HG02588 (cell line): ENCODE data around the gene NOTO.

ENCODE experiments used
- ATAC-seq: cut with Tn5 transposase; IDR thresholded peaks from one replicate; pipeline ENCODE4 v1.9.1; 2021; ENCODE audit warnings: mild to moderate bottlenecking, moderate library complexity; ENCODE audit not compliant: unreplicated experiment

Gene NOTO

GRCh38 chr2:73233154-73233931, 31.0 kb downstream of the NOTO start, which contains the start of gene PRADC1:
Gene PRADC1 (minus strand): TSS chr2:73233239. CDS start chr2:73233160, 79 bp downstream.
- ATAC-seq: peak; percentile 91

GRCh38 chr2:73233932-73234832, 31.8 kb downstream of the NOTO start, which contains the start of gene CCT7:
Gene CCT7 (plus strand): TSS chr2:73234308. CDS start chr2:73234379, 71 bp downstream.
- ATAC-seq: peak; percentile 53

DNA sequence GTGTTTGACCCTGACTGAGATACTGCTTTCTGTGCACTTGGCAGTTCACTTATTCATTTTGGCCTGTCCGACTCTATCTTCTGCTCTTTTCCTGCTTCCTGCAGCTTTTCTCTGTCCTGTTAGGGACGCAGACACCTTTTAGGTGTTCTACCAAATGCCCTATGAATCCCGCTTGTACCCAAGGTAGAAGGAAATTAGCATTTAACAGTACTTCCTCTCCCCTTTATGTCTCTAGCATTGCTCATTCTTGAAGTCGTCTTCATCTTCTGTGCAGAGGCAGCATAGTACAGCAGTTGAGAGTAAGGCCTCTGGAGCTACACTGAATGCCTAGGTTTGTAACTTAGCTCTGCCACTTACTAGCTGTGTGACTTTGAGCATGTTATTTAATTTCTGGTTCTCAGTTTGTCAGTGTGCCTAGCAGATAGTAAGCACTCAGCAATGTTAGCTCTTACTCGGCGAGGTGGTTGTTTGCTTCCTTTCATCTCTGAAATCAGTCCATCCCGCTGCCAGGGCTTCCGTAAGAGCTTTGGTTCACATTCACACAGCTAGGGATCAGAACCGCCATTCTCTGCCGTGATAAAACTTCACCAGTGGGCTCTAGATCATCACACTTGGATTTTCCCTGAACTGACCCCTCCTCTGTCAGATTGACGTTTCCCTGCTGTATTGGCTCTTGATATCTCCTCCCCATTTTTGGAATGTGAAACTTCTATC, 33.1 kb downstream of the NOTO start:
- ATAC-seq: no peak

DNA sequence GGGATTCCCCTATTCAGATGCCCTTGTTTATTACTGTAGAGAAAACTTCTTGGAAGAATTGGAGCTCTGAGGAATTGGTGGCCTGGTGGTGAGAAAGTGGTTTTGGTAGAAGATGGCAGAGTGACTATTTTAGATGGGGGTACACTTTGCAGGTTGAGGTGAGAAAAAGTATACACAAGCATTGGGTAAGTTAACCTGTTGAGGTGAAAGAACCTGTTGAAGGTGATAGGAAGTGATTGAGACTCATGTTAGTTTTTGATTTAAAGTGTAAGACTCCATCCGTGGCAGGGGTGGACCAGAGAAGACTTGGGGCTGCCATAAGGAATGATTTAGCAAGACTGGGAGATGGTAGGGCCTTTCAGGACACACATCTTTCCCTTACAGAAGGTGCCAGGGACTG, 34.8 kb downstream of the NOTO start:
- ATAC-seq: no peak

DNA sequence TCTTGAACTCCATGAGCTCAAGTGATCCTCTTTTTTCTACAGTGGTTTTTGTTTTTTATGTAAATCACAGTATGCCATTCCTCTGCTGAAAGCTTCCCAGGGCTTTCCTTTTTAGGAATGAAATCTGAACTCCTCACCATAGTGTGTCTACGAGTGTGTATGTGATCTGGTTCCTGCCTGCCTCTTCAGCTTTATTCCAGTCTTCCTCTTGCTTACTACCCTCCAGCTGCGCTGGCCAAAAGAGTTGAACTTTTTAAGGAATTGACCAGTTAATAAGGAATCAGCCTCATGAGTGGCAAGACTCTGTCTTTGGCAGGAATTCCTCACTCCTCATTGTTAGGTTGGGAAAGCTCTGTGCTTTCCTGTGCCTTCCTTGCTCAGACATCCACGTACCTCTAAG, 35.8 kb downstream of the NOTO start:
- ATAC-seq: no peak

DNA sequence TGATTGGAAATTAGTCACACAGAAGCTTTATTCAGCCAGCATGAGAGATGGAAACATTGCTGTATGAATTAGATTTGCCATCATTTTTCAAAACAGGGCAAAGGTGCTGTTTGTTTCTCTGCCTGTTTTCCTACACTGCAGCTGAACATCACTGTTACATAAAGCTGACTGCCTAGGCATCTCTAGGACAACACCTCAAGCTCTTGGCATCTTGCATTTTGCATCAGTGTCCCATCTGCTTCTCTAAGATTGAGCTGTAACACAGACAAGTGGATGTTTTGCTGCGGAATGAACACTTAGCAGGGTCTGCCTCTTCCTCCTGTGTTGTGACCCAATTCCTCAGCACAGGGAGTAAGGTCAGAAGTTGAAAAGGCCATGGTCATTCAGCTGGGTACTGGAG, 36.6 kb downstream of the NOTO start:
- no peak for ATAC-seq

- ATAC-seq: no peak
Measured at GRCh38 chr2:73239776-73240175, 37.4 kb downstream of the NOTO start.

DNA sequence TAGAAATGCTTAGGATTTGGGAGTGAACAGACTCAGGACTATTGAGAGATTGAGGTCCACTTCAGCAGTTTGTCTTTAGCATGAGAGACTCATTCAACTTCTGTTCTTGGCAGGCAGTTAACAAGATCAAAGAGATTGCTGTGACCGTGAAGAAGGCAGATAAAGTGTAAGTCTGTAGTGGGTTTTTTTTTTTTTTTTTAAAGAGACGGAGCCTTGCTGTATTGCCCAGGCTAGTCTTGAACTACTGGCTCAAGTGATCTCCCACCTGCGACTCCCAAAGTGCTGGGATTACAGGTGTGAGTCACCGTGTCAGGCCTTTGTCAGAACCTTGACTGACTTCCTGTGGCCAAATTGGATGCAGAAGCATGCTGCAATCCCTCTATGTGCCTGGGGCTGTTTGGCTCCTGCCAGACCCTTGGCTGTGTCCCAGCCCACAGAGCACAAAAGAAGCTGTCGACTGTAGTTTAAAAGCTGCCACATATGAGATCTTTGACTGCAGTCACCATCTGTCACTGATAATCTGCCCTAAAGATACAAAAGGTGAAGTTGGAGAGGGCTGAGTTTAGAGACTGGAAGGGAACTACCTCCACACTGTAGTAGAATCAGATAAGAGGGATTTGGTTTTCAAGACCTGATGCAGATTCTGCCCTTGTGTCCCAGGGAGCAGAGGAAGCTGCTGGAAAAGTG, 41.7 kb downstream of the NOTO start:
- no peak for ATAC-seq

GRCh38 chr2:73244580-73244979, 42.2 kb downstream of the NOTO start:
- ATAC-seq: no peak

- no peak for ATAC-seq
Measured at GRCh38 chr2:73246850-73247249, 44.5 kb downstream of the NOTO start.

DNA sequence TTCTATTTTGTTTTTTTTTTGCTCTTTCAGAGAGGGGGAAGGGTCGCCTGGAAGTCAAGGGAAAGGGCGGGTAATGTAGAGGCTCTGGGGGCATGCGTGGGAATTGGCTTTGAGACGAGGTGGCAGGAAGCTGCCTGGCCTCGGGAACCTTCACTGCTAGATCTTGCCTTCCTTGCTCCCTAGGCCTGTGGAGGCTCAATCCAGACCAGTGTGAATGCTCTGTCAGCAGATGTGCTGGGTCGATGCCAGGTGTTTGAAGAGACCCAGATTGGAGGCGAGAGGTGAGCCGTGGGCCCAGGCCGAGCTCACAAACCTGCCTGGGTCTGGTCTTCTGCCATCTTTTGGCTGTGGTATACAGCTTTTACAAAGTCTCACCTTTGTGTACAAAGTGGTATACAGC, 47.3 kb downstream of the NOTO start:
- ATAC-seq: no peak

DNA sequence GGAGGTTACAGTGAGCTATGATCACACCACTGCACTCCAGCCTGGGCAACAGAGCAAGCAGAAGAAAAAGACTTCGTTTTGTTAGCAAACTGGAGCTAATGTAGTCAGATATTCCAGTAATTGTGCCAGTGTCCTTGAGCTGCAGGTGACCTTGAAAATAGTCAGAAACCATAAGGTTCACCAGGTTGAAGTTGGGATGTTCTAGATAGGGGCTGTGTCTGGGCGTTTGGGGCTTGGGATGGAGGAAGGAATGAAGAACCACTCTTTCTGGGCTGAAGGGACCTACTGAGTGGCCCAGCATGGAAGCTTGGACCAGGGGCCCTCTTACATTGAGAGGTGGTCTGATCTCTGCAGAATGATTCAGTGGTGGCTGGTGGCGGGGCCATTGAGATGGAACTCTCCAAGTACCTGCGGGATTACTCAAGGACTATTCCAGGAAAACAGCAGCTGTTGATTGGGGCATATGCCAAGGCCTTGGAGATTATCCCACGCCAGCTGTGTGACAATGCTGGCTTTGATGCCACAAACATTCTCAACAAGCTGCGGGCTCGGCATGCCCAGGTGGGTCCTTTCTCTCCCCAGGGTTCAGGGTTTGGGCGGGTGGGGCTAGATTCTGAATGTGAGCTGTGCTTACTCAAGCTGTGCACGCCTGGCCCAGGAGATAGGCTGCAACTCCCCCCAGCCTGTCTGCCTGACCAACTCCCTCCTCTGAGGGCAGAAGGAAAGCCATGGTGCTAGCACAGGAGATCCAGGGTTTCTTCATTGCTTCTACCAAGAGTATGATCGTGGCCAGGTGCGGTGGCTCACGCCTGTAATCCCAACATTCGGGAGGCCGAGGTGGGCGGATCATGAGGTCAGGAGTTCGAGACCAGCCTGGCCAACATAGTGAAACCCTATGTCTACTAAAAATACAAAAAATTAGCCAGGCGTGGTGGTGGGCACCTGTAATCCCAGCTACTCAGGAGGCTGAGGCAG, 48.8 kb downstream of the NOTO start:
- no peak for ATAC-seq

GRCh38 chr2:73252238-73253027, 50.1 kb downstream of the NOTO start:
- no peak for ATAC-seq

DNA sequence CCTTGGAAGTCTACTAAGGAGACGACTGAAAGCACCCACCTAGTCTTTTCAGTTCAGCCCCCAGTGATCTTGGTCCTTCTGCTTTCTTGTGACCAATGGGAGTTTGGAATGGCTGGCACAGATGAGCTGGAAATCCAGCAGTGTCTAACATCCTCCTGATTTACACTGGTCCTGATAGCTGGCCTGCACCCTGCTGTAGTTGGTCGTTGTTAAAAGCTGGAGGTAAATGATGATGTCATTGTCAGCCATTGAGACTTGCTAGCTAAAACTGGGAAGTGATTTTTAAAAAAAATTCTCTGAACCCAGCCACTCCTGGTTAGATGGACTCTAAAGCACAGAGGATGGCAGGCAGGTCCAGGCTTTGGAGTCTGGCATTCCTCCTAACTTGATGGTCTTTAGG, 51.0 kb downstream of the NOTO start:
- ATAC-seq: no peak

GRCh38 chr2:73253901-73254300, 51.5 kb downstream of the NOTO start:
- ATAC-seq: no peak

DNA sequence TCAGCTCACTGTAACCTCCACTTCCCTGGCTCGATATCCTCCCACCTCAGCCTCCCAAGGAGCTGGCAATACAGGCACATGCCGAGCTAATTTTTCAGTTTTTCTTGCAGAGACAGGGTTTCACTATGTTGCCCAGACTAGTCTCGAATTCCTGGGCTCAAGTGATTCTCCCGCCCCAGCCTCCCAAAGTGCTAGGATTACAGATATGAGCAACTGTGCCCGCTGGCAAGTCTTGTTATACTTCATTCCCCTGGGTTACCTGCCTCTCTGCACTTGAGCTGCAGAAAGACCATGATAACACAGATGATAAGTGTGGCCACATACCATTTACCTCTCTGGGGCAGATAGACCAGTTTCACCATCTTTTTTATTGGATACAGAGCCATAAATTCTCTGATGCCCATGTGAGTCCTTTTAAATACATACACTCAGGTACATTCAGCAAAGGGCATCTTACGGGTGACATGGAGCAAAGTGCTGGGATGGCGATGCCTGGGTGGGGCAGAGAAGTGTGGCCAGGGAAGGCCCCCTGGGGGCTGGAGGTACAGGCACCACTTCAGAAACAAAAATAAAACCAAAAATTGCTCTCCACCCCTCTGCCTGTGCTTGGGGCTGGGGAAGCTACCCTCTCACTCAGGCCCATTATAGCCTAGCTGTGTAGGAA, 52.1 kb downstream of the NOTO start:
- no peak for ATAC-seq

DNA sequence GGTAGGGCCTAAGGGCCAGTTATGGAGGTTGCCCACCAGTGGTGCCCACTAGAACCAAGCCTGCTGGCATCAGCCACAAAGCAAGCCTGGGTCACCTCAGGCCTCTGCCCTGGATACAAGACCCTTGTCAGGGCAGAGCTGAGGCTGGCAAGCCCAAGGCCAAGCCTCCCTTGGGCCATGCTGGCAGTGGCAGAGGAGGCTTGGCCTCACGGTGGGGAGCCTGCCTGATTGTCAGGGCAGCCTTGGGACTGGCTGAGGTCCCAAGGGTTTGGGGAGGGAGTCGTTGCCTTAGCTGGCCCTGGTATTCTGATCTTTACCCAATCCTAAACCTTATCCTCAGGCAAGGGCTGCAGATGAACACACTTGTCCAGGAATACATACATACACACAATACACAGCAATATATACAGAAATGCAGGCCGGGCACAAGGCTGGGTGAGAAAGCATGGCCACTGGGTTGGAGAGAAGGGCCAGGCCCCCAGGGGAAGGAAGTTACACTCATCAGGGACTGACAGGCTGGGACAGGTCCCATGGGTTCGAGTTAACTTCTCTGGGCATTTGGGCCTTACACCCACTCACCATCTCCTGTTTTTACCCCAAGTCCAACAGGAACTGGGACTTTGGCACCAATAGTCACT, 52.8 kb downstream of the NOTO start:
- no peak for ATAC-seq
